GM19043 (cell line): ENCODE measurements around the gene ABCC4.

Experiments
- ATAC-seq: cut with Tn5 transposase; IDR thresholded peaks from one replicate; pipeline ENCODE4 v1.9.1; 2021; ENCODE audit warnings: low read depth; ENCODE audit not compliant: unreplicated experiment

ABCC4 gene

GRCh38 chr13:95301183-95301967, at the start of gene ABCC4:
ABCC4 (minus strand) TSS chr13:95301451; CDS start chr13:95301314, 137 bp downstream.
- peak; percentile 78 for ATAC-seq

- ATAC-seq, result no peak
Observed at GRCh38 chr13:95349267-95349666, 48.0 kb upstream of the ABCC4 start.

GRCh38 chr13:95343944-95344343, 42.7 kb upstream of the ABCC4 start:
- no peak for ATAC-seq

GRCh38 chr13:95341441-95341840, 40.2 kb upstream of the ABCC4 start:
- ATAC-seq, result no peak

- no peak for ATAC-seq
Observed at GRCh38 chr13:95338905-95339304, 37.7 kb upstream of the ABCC4 start.

GRCh38 chr13:95337597-95337996, 36.3 kb upstream of the ABCC4 start:
- ATAC-seq, result no peak

- ATAC-seq, result no peak
Observed at GRCh38 chr13:95335667-95336066, 34.4 kb upstream of the ABCC4 start.

- ATAC-seq, result no peak
Observed at GRCh38 chr13:95328386-95328785, 27.1 kb upstream of the ABCC4 start.

- no peak for ATAC-seq
Observed at GRCh38 chr13:95327190-95327589, 25.9 kb upstream of the ABCC4 start.

GRCh38 chr13:95326695-95327094, 25.4 kb upstream of the ABCC4 start:
- no peak for ATAC-seq

GRCh38 chr13:95325485-95325884, 24.2 kb upstream of the ABCC4 start:
- ATAC-seq, result no peak

- no peak for ATAC-seq
Observed at GRCh38 chr13:95323930-95324662, 22.8 kb upstream of the ABCC4 start.

GRCh38 chr13:95319551-95320274, 18.5 kb upstream of the ABCC4 start:
- ATAC-seq, result no peak

- no peak for ATAC-seq
Observed at GRCh38 chr13:95317039-95317989, 16.1 kb upstream of the ABCC4 start.

- ATAC-seq, result no peak
Observed at GRCh38 chr13:95315752-95316151, 14.5 kb upstream of the ABCC4 start.

GRCh38 chr13:95307507-95307906, 6.3 kb upstream of the ABCC4 start:
- no peak for ATAC-seq

GRCh38 chr13:95304453-95304852, 3.2 kb upstream of the ABCC4 start:
- no peak for ATAC-seq

- no peak for ATAC-seq
Observed at GRCh38 chr13:95301968-95302393, 730 bp upstream of the ABCC4 start.

- peak; percentile 35 for ATAC-seq
Observed at GRCh38 chr13:95300625-95301182, 547 bp downstream of the ABCC4 start.
